GM13977 (cell line): Measurements from ENCODE around the gene VMAC.
"Not testable (repeated sequence)": the region's sequence is repeated elsewhere in the genome, so short reads cannot be mapped to it uniquely, and the experiment has no call there.

Experiments used
- DNase-seq: peaks from one replicate; pipeline ENCODE4 v3.0.0; 2012; ENCODE audit warnings: low spot score
- in situ Hi-C: fragments of 300-500 bp; cut with MboI; formaldehyde crosslinking; loops from one replicate; pipeline ENCODE4 v1.12.0; 2022; ENCODE audit warnings: low sequenced_read_pairs, low pct_unique_long_range_greater_than_20kb, mixed read lengths, inconsistent platforms; ENCODE audit not compliant: unreplicated experiment
- TF ChIP-seq, protein P1 (sequence below): IDR thresholded peaks from 2 replicates; pipeline ENCODE4 v1.5.1; 2012; ENCODE audit warnings: mild to moderate bottlenecking, control low read depth; ENCODE audit not compliant: insufficient read depth; ENCODE audit errors: extremely low read depth, missing control alignments

Gene VMAC

DNA sequence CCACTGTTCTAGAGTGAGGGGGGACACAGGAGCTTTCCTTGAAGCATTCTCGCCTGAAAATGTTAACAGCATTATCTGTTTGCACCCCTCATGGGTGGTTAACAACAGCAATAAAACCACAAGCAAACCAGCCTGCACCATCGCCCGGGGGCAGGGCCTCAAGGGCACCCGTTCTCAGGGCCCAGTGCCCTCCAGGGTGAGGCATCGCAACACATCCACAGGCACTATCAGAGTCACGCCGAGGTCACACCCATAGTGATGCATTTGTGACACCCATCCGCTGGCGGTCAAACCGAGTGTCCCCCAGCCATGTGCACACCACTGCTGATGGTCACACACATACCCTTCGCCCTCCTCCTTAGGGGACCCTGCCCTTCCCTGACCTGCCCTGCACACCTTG, 38.9 kb upstream of the VMAC start:
- no peak for DNase-seq
- in situ Hi-C loops: no loop called here
- TF ChIP-seq, protein P1, sequence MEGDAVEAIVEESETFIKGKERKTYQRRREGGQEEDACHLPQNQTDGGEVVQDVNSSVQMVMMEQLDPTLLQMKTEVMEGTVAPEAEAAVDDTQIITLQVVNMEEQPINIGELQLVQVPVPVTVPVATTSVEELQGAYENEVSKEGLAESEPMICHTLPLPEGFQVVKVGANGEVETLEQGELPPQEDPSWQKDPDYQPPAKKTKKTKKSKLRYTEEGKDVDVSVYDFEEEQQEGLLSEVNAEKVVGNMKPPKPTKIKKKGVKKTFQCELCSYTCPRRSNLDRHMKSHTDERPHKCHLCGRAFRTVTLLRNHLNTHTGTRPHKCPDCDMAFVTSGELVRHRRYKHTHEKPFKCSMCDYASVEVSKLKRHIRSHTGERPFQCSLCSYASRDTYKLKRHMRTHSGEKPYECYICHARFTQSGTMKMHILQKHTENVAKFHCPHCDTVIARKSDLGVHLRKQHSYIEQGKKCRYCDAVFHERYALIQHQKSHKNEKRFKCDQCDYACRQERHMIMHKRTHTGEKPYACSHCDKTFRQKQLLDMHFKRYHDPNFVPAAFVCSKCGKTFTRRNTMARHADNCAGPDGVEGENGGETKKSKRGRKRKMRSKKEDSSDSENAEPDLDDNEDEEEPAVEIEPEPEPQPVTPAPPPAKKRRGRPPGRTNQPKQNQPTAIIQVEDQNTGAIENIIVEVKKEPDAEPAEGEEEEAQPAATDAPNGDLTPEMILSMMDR: no peak

- in situ Hi-C loops: no loop called here
- no peak for DNase-seq
- TF ChIP-seq, protein P1: no peak
Measured at GRCh38 chr19:5867201-5868136, 37.2 kb upstream of the VMAC start.

DNA sequence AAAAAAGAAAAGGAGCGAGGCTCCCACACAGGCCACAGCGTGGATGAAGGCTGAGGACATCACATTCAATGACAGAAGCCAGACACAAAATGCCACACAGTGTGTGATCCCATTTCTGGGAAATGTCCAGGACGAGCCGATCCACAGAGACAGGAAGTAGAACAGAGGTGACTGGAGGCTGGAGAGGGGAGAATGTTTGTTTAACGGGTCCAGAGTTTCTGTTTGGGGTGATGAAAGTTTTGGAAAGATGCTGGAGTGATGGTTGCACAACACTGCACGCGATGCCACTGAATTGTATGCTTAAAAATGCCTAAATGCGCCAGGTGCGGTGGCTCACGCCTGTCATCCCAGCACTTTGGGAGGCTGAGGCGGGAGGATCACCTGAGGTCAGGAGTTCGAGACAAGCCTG, 33.7 kb upstream of the VMAC start:
- no peak for DNase-seq
- in situ Hi-C loops: no loop called here
- TF ChIP-seq, protein P1: no peak

GRCh38 chr19:5873617-5874199, 31.0 kb upstream of the VMAC start:
- no peak for DNase-seq

DNA sequence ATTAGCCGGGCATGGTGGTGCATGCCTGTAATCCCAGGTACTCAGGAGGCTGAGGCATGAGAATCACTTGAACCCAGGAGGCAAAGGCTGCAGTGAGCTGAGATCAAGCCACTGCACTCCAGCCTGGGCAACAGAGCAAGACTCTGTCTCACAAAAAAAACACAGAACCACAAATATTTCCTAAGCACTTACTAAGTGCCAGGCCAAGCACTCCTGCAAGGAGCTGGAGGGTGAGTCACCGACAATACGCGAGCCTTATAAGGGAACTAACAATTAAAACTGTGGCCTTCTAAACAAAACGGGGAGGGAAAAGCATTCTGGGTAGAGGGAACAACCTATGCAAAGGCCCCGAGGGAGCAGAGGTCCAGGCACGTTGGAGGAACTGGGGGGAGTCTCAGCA, 30.2 kb upstream of the VMAC start:
- in situ Hi-C loops, DNase-seq: not testable (repeated sequence)

More at GRCh38 chr19:5873617-5874199, 31.0 kb upstream of the VMAC start:
- TF ChIP-seq, protein P1: no peak
- in situ Hi-C loops: no loop called here

GRCh38 chr19:5877427-5877826, 27.2 kb upstream of the VMAC start:
- DNase-seq: no peak
- in situ Hi-C loops: no loop called here
- TF ChIP-seq, protein P1: no peak

DNA sequence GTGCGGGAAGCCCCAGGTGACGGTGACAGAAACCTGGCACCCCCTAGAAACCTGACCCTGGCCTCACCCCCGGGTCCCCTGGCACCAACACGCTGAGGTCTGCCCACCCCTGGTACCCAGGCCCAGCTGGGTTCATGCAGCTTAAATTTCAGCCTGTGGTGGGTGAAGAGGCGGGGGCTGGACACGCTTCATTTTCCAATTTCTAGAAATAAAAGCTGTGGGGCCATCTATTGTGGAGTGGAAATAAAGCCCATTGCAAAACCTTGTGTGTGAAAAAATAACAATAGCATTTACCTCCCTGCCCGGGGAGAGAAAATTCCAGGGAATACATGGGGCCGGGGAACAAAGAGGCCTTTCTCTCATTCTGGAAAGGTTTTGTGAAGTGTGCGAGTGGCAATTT, 26.8 kb upstream of the VMAC start:
- in situ Hi-C loops: no loop called here
- TF ChIP-seq, protein P1: no peak
- no peak for DNase-seq
